HepG2 (cell line): ENCODE results near the gene CST4. TPM values are rescaled to one million over a fixed set of nuclear protein-coding genes. Genes with fewer than 3 reads are reported as not detected.
"Not testable (repeated sequence)": the region's sequence is repeated elsewhere in the genome, so short reads cannot be mapped to it uniquely, and the experiment has no call there.

Source experiments
- ATAC-seq: fragments of 200-7000 bp; cut with Tn5 transposase; 3 replicates; pipeline ENCODE4 v1.9.1; 2020; ENCODE audit warnings: mild to moderate bottlenecking, moderate library complexity
- BruUV-seq: library from RNA; stranded (reverse); fragments of 400-500 nt; replicated peaks from 2 replicates; lab custom pipeline; 2021; lab: Mats Ljungman, UMichigan
- CTCF ChIA-PET: fragments of 300-600 bp; formaldehyde crosslinking; extraction: SDS; loops from one replicate; lab custom pipeline; 2021; ENCODE audit warnings: low total read pairs, inconsistent platforms, low intra/inter-chr PET ratio; lab: Yijun Ruan, JAX
- POLR2A ChIA-PET: fragments of 350-600 bp; sonication (Branson Sonifier 250); formaldehyde crosslinking; loops from one replicate; lab custom pipeline; 2020; ENCODE audit warnings: antibody characterized with exemption, inconsistent platforms; lab: Yijun Ruan, JAX
- DNase-seq: peaks from one replicate; pipeline ENCODE4 v3.0.0-alpha.2; 2015; ENCODE audit warnings: low spot score
- FAIRE-seq: peaks from 3 replicates; lab custom pipeline; 2011; peaks lifted over from hg19 to GRCh38; lab: Jason Lieb, UNC
- H2AFZ ChIP-seq: one replicate; pipeline ENCODE4 v1.6.1; 2011; ENCODE audit warnings: low read length, inconsistent platforms
- H3K27ac ChIP-seq: fragments of 300-600 bp; 3 replicates; pipeline ENCODE4 v1.8.0; 2011; ENCODE audit warnings: mixed run types, mild to moderate bottlenecking, mixed read lengths, low read length, inconsistent platforms; ENCODE audit not compliant: insufficient read depth; ENCODE audit errors: extremely low read length
- H3K27me3 ChIP-seq, 2 experiments: fragments of 200-600 bp in 1 of 2; 2 replicates in 1 of 2; 3 replicates in 1 of 2; pipeline versions ENCODE4 v1.6.0 to v1.8.0; 2011; ENCODE audit warnings: low read length in 2 of 2, mild to moderate bottlenecking in 2 of 2, moderate library complexity in 2 of 2, inconsistent platforms in 1 of 2; ENCODE audit not compliant: insufficient read depth in 2 of 2, control insufficient read depth in 1 of 2
- H3K36me3 ChIP-seq, 2 experiments: fragments of 200-600 bp in 1 of 2; replicated peaks in 1 of 2; 2 replicates in 1 of 2; 3 replicates in 1 of 2; pipeline versions ENCODE4 v1.5.1 to v1.8.0; 2011; ENCODE audit warnings: low read length in 2 of 2, inconsistent platforms in 1 of 2; ENCODE audit not compliant: insufficient read depth in 2 of 2, control insufficient read depth in 1 of 2
- H3K4me1 ChIP-seq: 2 replicates; pipeline ENCODE4 v1.5.1; 2012; ENCODE audit warnings: low read length, inconsistent platforms; ENCODE audit not compliant: insufficient read depth
- H3K4me2 ChIP-seq: 2 replicates; pipeline ENCODE4 v1.6.0; 2011; ENCODE audit warnings: low read depth, low read length, inconsistent platforms
- H3K4me3 ChIP-seq, 3 experiments: fragments of 200-600 bp in 1 of 3; sonication (generic), shearing (Covaris generic) in 1 of 3; replicated peaks in 1 of 3; 2 replicates each; pipeline ENCODE4 v1.5.1; 2011 to 2016; ENCODE audit warnings: low read length in 3 of 3, inconsistent platforms in 2 of 3, low read depth in 2 of 3, mild to moderate bottlenecking in 2 of 3, control low read depth in 1 of 3, mixed read lengths in 1 of 3; ENCODE audit not compliant: insufficient read depth in 1 of 3
- H3K79me2 ChIP-seq: one replicate; pipeline ENCODE4 v1.6.1; 2011; ENCODE audit warnings: low read length, inconsistent platforms; ENCODE audit not compliant: insufficient read depth
- H3K9ac ChIP-seq: 2 replicates; pipeline ENCODE4 v1.6.0; 2011; ENCODE audit warnings: mild to moderate bottlenecking, low read depth, low read length, inconsistent platforms; ENCODE audit not compliant: insufficient read depth
- H3K9me3 ChIP-seq: 2 replicates; pipeline ENCODE4 v1.5.1; 2012; ENCODE audit warnings: mild to moderate bottlenecking, low read length
- H4K20me1 ChIP-seq: 2 replicates; pipeline ENCODE4 v1.6.0; 2011; ENCODE audit warnings: inconsistent platforms, mild to moderate bottlenecking, low read length, moderate library complexity; ENCODE audit not compliant: insufficient read depth
- WGBS: methylation state at CpG from one replicate; pipeline ENCODE4 v1.1.6; 2017; ENCODE audit warnings: low lambda C conversion rate; 5-methylcytosine and 5-hydroxymethylcytosine counted together
- in situ Hi-C: cut with HindIII; loops from 2 replicates; pipeline ENCODE4 v1.10.0; 2017; ENCODE audit warnings: low pct_unique_long_range_greater_than_20kb; ENCODE audit not compliant: extremely low pct_ligation_motif_present
- intact Hi-C: fragments of 100-400 bp; cut with micrococcal nuclease; formaldehyde crosslinking; loops from one replicate; pipeline ENCODE4 v1.10.0; 2022; ENCODE audit not compliant: unreplicated experiment
- polyA plus RNA-seq, 8 experiments: library from polyadenylated mRNA; depleted of rRNA in 3 of 8; stranded (reverse) in 7 of 8; unstranded in 1 of 8; fragments of >200 nt; fragmentation: Illumina TruSeq in 4 of 8; extraction: Trizol in 4 of 8; gene quantifications; 2 replicates each; pipeline versions ENCODE4 v1.2.1 to v1.2.3, GENCODE V29; 2011 to 2016; ENCODE audit warnings: low read depth in 4 of 8, missing spikeins in 1 of 8, mixed read lengths in 1 of 8; ENCODE audit not compliant: insufficient read depth in 1 of 8
- total RNA-seq, 5 experiments: library from RNA; depleted of rRNA; stranded (reverse); fragments of >200 nt; fragmentation: Illumina TruSeq; extraction: Trizol; gene quantifications; 2 replicates each; pipeline ENCODE4 v1.2.3, GENCODE V29; 2016; ENCODE audit warnings: low read depth in 1 of 5

The CST4 gene
- total and polyA plus RNA-seq, 2 of the 13 experiments (the other 11 are each of a cell fraction or from before 2014, with no cell fraction given), result not detected

DNA sequence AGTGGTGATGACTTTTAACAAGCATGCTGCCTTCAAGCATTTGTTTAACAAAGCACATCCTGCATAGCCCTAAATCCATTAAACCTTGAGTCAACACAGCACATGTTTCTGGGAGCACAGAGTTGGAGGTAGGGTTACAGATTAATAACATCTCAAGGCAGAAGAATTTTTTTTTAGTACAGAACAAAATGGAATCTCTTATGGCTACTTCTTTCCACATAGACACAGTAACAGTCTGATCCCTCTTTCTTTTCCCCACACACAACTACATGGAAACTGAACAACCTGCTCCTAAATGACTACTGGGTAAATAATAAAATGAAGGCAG, 6.2 kb upstream of the CST4 start:
- H3K4me2 ChIP-seq, H3K4me3 ChIP-seq, H3K27ac ChIP-seq, H4K20me1 ChIP-seq, POLR2A ChIA-PET, H3K9ac ChIP-seq, FAIRE-seq, in situ Hi-C loops, H3K27me3 ChIP-seq, intact Hi-C loops, H3K36me3 ChIP-seq, CTCF ChIA-PET, H3K79me2 ChIP-seq, H2AFZ ChIP-seq, H3K9me3 ChIP-seq, DNase-seq, ATAC-seq, BruUV-seq: not testable (repeated sequence)
- H3K4me1 ChIP-seq, result peaks cover 23% of the 10 kb centered on the region

DNA sequence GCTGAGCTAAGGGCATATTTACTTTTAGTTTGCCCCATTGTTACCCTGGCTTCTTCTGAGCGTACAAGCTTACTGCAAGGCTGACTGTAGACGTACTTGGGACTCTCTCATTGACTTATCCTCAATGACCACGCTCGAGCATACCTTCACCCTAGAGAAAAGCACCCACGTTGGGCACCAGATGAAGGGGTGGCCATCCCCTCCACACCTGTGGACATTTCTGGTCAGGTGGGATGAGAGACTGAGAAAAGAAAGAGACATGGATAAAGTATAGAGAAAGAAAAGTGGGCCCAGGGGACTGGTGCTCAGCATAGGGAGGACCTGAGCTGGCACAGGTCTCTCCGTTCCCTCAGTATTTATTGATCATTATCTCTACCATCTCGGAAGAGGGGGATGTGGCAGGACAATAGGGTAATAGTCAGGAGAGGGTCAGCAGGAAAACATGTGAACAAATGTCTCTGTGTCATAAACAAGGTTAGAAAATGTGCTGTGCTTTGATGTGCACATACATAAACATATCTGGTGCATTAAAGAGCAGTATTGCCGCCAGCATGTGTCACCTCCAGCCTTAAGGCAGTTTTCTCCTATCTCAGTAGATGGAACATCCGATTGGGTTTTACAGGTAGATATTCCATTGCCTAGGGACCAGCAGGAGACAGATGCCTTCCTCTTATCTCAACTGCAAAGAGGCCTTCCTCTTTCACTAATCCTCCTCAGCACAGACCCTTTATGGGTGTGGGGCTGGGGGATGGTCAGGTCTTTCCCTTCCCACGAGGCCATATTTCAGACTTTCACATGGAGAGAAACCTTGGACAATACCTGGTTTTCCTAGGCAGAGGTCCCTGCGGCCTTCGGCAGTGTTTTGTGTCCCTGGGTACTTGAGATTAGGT, 5.6 kb upstream of the CST4 start:
- DNase-seq, in situ Hi-C loops, BruUV-seq, intact Hi-C loops, POLR2A ChIA-PET, H3K27ac ChIP-seq, H3K4me3 ChIP-seq, ATAC-seq, H3K79me2 ChIP-seq, H3K36me3 ChIP-seq, FAIRE-seq, H4K20me1 ChIP-seq, H3K4me2 ChIP-seq, CTCF ChIA-PET, H3K9ac ChIP-seq, H3K27me3 ChIP-seq, H2AFZ ChIP-seq, H3K9me3 ChIP-seq: not testable (repeated sequence)
- peaks cover 23% of the 10 kb centered on the region for H3K4me1 ChIP-seq
- WGBS, result 9% methylated on average over 12 of the region's 12 CpGs
